Esophagus squamous epithelium (tissue), 5 donors: ENCODE data around the gene PPP1R9A. TPM values are rescaled to one million over a fixed set of nuclear protein-coding genes. Genes with fewer than 3 reads are reported as not detected.

Source experiments
- DNase-seq: peaks from one replicate; lab custom pipeline; 2025; lab: John Stamatoyannopoulos, UW
- H3K27ac ChIP-seq, 4 donors: fragments of 200-600 bp; sonication (generic); one replicate each; pipeline ENCODE4 v1.5.1; 2016 to 2019; ENCODE audit warnings: mild to moderate bottlenecking in 1 of 4
- H3K27me3 ChIP-seq, 4 donors: fragments of 200-600 bp; sonication (generic); 1 replicate in 3 of 4; 2 replicates in 1 of 4; pipeline versions ENCODE4 v1.5.1 to v1.6.0; 2017 to 2021; ENCODE audit warnings: antibody characterized with exemption in 1 of 4
- H3K36me3 ChIP-seq, 3 donors: fragments of 200-600 bp; sonication (generic); one replicate each; pipeline ENCODE4 v1.5.1; 2016 to 2019
- H3K4me1 ChIP-seq, 3 donors: fragments of 200-600 bp; sonication (generic); one replicate each; pipeline ENCODE4 v1.5.1; 2017 to 2019
- H3K4me3 ChIP-seq, 4 donors: fragments of 200-600 bp; sonication (generic); 1 replicate in 3 of 4; 2 replicates in 1 of 4; pipeline ENCODE4 v1.5.1; 2016 to 2019; ENCODE audit warnings: mild to moderate bottlenecking in 2 of 4, moderate library complexity in 1 of 4
- H3K9me3 ChIP-seq, 3 donors: fragments of 200-600 bp; sonication (generic); one replicate each; pipeline ENCODE4 v1.5.1; 2016 to 2019
- POLR2A ChIP-seq, 4 donors: fragments of 450-650 bp; IDR thresholded peaks; one replicate each; pipeline ENCODE4 v1.6.1; 2017; ENCODE audit warnings: antibody characterized with exemption in 4 of 4, mild to moderate bottlenecking in 4 of 4, moderate library complexity in 3 of 4
- WGBS, 2 donors: methylation state at CpG; one replicate each; pipeline ENCODE4 v1.1.5; 2018; 5-methylcytosine and 5-hydroxymethylcytosine counted together
- intact Hi-C: fragments of 100-400 bp; cut with DNase I; formaldehyde crosslinking; loops from one replicate; pipeline ENCODE4 v1.15.0; 2022
- total RNA-seq, 4 donors: library from RNA; depleted of rRNA; stranded (reverse); fragments of >200 nt; gene quantifications; one replicate each; pipeline ENCODE4 v1.1.0, GENCODE V29; 2016
- TF ChIP-seq, protein P1 (sequence below), 6 experiments: fragments of 450-650 bp in 4 of 6; fragments of 200-600 bp in 2 of 6; sonication (generic) in 2 of 6; IDR thresholded peaks; one replicate each; pipeline ENCODE4 v1.5.1; 2016 to 2019; ENCODE audit warnings: antibody characterized with exemption in 6 of 6, mild to moderate bottlenecking in 4 of 6, moderate library complexity in 4 of 6
- donor health status: DM: yes; HTN: yes; CAD: no.

The PPP1R9A gene
- total RNA-seq, 4 donors from 2014 or later, result 0.04 to 6.3 (median 1.0) TPM

DNA sequence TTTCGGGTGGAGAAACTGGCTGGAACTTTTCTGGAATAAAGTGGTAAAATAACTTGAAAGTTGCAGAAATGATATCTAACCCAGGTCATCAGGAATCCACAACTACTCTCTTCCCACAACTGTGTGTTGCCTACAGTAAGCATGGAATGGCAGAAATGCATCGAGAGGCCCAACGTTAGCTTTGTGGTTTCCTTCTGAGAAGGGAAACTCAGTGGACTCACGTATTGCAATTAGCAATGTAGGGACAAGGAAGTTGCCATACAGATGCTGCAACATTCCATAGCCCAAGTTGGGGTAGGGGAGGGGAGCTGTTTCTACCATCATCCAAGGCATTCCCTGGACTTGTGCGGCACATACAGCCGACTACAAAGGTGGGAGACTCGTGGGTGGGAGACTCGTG, 415.0 kb downstream of the PPP1R9A start:
- 74 to 79% methylated on average over 8 of the region's 8 CpGs for WGBS, 2 donors
- intact Hi-C loops, result no loop called here
- Histone ChIP-seq H3K27me3 (peaks cover 0 to 22% (median 0%) of the 10 kb centered on the region in 4 donors), H3K4me1 (no peaks in the 10 kb centered on the region), H3K36me3 (no peaks in the 10 kb centered on the region), H3K27ac (no peak overlapping the region), H3K9me3 (no peaks in the 10 kb centered on the region), H3K4me3 (no peak overlapping the region)
- TF ChIP-seq POLR2A (IDR thresholded peaks at IDR 0.05), result no peak
- TF ChIP-seq, protein P1, sequence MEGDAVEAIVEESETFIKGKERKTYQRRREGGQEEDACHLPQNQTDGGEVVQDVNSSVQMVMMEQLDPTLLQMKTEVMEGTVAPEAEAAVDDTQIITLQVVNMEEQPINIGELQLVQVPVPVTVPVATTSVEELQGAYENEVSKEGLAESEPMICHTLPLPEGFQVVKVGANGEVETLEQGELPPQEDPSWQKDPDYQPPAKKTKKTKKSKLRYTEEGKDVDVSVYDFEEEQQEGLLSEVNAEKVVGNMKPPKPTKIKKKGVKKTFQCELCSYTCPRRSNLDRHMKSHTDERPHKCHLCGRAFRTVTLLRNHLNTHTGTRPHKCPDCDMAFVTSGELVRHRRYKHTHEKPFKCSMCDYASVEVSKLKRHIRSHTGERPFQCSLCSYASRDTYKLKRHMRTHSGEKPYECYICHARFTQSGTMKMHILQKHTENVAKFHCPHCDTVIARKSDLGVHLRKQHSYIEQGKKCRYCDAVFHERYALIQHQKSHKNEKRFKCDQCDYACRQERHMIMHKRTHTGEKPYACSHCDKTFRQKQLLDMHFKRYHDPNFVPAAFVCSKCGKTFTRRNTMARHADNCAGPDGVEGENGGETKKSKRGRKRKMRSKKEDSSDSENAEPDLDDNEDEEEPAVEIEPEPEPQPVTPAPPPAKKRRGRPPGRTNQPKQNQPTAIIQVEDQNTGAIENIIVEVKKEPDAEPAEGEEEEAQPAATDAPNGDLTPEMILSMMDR (IDR thresholded peaks at IDR 0.05), result no peak
- no peak for DNase-seq

DNA sequence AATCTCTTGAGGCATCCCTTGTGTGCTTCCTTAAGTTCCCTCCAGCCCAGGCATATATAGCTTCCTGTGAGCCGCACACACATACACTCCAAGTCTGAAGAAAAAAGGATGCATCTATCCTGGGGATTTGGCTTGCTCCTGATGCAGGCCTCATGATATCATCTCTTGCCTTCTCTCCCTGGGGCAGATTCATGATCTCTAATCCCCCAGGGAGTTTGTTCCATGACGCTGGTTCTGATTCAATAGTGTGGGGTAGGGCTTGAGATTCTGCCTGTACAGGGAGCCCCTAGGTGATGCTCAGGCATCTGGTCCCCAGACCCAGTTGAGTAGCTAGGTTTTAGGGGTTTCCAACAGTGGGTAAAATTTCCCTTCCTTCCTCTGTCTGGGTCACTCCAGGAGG, 415.5 kb downstream of the PPP1R9A start:
- no peak for TF ChIP-seq POLR2A (IDR thresholded peaks at IDR 0.05)
- TF ChIP-seq, protein P1 (IDR thresholded peaks at IDR 0.05), result no peak
- intact Hi-C loops, result no loop called here
- WGBS, 2 donors, result 62 to 71% methylated on average over 2 of the region's 2 CpGs
- H3K4me3 ChIP-seq, result no peak overlapping the region
- no peak for DNase-seq
- H3K9me3 ChIP-seq, result no peaks in the 10 kb centered on the region
- no peaks in the 10 kb centered on the region for H3K36me3 ChIP-seq
- no peak overlapping the region for H3K27ac ChIP-seq
- peaks cover 0 to 22% (median 0%) of the 10 kb centered on the region in 4 donors for H3K27me3 ChIP-seq
- no peaks in the 10 kb centered on the region for H3K4me1 ChIP-seq

DNA sequence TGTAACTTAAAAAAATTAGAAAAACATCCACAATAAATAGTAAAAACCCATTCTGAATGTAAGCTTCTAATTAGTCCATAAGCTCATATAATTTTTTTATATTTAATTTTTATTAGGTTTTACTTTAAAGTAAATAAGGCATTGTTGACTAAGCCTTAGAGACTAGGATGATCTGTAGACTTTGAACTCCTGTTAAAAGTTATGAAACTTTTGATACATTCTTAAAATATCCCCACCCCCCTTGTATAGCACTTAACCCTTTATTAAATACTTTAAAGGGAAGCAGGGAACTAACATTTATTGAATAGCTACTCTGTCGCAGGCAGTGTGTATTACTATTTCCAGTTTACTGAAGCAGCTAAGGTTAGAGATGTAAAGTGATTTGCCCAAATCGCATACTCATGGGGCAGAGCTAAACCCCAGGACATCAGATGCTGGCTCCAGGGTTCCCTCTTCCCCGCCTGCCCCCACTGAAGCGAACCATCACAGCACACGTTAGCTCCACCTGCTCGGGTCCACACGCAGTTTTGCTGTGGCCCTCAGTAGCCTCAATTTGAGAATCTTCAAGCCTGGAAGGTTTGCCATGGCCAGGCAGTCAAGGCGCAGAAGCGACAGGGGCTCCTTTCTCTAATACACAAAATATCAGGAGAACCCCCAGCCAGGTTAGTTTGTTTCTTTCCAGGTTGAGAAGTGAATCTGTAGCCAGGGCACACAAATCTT, 416.2 kb downstream of the PPP1R9A start:
- no peak for TF ChIP-seq POLR2A (IDR thresholded peaks at IDR 0.05)
- TF ChIP-seq, protein P1 (IDR thresholded peaks at IDR 0.05), result no peak
- no peaks in the 10 kb centered on the region for H3K9me3 ChIP-seq
- no peak overlapping the region for H3K4me3 ChIP-seq
- DNase-seq, result no peak
- H3K36me3 ChIP-seq, result no peaks in the 10 kb centered on the region
- H3K27me3 ChIP-seq, result peaks cover 0 to 22% (median 0%) of the 10 kb centered on the region in 4 donors
- intact Hi-C loops, result no loop called here
- H3K27ac ChIP-seq, result no peak overlapping the region
- 78 to 96% methylated on average over 8 to 9 of the region's 9 CpGs for WGBS, 2 donors
- no peaks in the 10 kb centered on the region for H3K4me1 ChIP-seq

DNA sequence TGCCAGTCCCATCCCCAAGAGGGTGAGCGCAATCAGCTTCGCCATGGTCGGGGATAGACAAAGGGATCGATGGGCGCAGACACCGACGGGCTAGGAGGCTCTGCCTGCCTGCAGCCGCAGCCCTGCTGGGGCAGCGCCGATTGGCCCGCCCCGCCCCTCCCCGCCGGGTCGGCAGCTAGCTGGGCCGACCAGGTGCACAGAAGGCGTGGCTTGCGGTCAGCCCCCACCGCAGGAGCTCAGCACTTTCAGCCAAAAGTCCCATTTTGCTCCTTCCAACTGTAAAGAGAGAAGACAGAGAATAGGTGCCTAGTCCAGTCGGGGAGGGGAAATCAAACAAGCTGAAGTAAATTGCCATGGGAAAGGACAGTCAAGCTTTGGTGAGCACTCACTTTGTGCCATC, 417.0 kb downstream of the PPP1R9A start, which contains the start of gene PON1:
TSS of gene PON1 (minus strand) at position 102 of the 400 bp plus-strand sequence. CDS start at position 45, 57 bp downstream.
- Histone ChIP-seq H3K4me1 (no peaks in the 10 kb centered on the region), H3K4me3 (no peak within 1 kb of the TSS), H3K9me3 (no peaks in the 10 kb centered on the region), H3K27ac (no peak within 1 kb of the TSS), H3K27me3 (peaks cover 0 to 22% (median 0%) of the 10 kb centered on the region in 4 donors), H3K36me3 (no peaks in the 10 kb centered on the region)
- 11 to 26% methylated on average over 3 to 11 of the region's 20 CpGs for WGBS, 2 donors
- intact Hi-C loops, result no loop called here
- DNase-seq, result no peak
- no peak for TF ChIP-seq POLR2A (IDR thresholded peaks at IDR 0.05)
- TF ChIP-seq, protein P1 (IDR thresholded peaks at IDR 0.05), result no peak

DNA sequence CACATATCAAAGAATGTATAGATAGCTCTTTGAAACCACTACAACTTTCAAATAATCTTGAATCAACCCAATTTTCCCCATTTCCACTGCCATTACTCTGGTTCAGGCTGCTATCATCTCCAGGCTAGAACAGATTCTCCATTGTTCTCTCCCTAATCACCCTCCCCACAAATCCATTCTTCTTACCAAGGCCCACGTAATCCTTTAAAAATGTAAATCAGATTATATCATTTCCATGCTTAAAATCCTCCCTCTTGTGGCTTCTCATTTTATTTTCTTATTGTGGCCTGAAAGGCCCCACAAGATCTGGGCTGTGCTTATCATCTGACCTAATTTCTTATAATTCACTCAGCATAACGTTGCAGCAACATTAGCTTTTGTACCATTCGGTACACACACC, 420.0 kb downstream of the PPP1R9A start:
- H3K4me3 ChIP-seq, result no peak overlapping the region
- DNase-seq, result no peak
- peaks cover 0 to 10% (median 0%) of the 10 kb centered on the region in 3 donors for H3K4me1 ChIP-seq
- no peaks in the 10 kb centered on the region for H3K9me3 ChIP-seq
- H3K27me3 ChIP-seq, result peaks cover 0 to 22% (median 0%) of the 10 kb centered on the region in 4 donors
- intact Hi-C loops, result no loop called here
- TF ChIP-seq, protein P1 (IDR thresholded peaks at IDR 0.05), result no peak
- TF ChIP-seq POLR2A (IDR thresholded peaks at IDR 0.05), result no peak
- H3K36me3 ChIP-seq, result no peaks in the 10 kb centered on the region
- 73 to 84% methylated on average over 3 of the region's 3 CpGs for WGBS, 2 donors
- H3K27ac ChIP-seq, result no peak overlapping the region
